Measurements from ENCODE around the gene IGSF11.

DNA sequence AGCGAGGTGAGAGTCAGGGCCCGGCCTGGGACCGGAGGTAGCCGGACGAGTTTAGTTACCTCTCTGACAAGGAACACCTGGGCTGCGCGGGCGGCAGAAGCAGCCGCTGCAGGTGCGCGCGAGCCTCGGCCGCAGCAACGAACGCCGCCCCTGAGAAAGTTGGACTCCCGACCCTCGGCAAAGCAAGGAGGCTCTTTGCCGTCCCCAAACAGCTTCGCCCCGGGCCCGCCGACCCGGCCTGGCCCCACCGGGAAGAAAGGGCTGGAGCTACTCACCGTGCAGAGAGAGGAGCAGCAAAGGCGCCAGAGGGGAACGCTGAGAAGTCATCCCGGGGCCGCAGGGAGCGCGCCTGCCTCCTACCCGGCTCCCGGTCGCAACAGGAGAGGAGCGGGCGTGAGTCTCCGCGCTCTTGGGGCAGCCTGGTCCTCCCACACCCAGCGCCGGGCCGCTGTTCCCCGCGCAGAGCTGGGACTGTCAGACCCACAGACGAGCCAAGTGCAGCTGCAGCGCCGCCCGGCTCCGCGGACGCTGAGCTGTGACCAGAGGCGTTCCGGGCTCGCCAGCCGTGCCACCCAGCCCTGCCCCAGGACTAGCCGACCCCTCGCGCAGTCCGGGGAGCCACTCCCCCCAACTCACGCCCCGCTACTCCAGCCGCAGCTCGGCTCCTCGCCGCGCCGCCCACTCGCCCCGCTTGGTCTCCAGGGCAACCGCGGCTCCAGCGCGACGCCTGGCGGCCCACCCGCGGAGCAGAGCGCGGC lies at the start of gene IGSF11:
- TF ChIP-seq RXRA (IDR thresholded peaks at IDR 0.05): no peak
- TF ChIP-seq, protein P1, sequence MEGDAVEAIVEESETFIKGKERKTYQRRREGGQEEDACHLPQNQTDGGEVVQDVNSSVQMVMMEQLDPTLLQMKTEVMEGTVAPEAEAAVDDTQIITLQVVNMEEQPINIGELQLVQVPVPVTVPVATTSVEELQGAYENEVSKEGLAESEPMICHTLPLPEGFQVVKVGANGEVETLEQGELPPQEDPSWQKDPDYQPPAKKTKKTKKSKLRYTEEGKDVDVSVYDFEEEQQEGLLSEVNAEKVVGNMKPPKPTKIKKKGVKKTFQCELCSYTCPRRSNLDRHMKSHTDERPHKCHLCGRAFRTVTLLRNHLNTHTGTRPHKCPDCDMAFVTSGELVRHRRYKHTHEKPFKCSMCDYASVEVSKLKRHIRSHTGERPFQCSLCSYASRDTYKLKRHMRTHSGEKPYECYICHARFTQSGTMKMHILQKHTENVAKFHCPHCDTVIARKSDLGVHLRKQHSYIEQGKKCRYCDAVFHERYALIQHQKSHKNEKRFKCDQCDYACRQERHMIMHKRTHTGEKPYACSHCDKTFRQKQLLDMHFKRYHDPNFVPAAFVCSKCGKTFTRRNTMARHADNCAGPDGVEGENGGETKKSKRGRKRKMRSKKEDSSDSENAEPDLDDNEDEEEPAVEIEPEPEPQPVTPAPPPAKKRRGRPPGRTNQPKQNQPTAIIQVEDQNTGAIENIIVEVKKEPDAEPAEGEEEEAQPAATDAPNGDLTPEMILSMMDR (IDR thresholded peaks at IDR 0.05; ENCODE audit: low read depth, low read length, missing input control): peak; percentile 43
- TF ChIP-seq, protein P2, sequence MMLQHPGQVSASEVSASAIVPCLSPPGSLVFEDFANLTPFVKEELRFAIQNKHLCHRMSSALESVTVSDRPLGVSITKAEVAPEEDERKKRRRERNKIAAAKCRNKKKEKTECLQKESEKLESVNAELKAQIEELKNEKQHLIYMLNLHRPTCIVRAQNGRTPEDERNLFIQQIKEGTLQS (IDR thresholded peaks at IDR 0.05): no peak
